Measurements from ENCODE around the gene RNASEH2B. TPM values are rescaled to one million over a fixed set of nuclear protein-coding genes. Genes with fewer than 3 reads are reported as not detected.
A peak's percentile ranks its signal among the peaks of the same experiment; 100 is the strongest.

The RNASEH2B gene
- total and polyA plus RNA-seq, 7 experiments from 2014 or later, result 65.3 to 105 (median 94.6) TPM

- H3K27me3 ChIP-seq (ENCODE audit: control insufficient read depth in 2 of 2, insufficient read depth in 2 of 2, low read length in 2 of 2), result no peaks in the 10 kb centered on the region
- H3K27ac Mint-ChIP-seq, result no peak overlapping the region
- ChIA-PET CTCF (interaction anchor here (1.2 kb wide), 1 partner anchor 14 kb away, joined by 3 read pairs; no protein-coding TSS in a partner anchor), POLR2A (no interaction called here)
- no peak for DNase-seq
- H3K9me3 Mint-ChIP-seq, result no peaks in the 10 kb centered on the region
- H3K4me1 ChIP-seq (ENCODE audit: control insufficient read depth in 2 of 2, insufficient read depth in 2 of 2, low read length in 2 of 2), result no peaks in the 10 kb centered on the region
- peaks cover 17 to 79% (median 61%) of the 10 kb centered on the region in 5 donors for H3K36me3 Mint-ChIP-seq
- no peaks in the 10 kb centered on the region for H3K27me3 Mint-ChIP-seq
- no peaks in the 10 kb centered on the region for H3K9me3 ChIP-seq (ENCODE audit: control insufficient read depth in 2 of 3, low read length in 3 of 3)
- peaks cover 0 to 9% (median 0%) of the 10 kb centered on the region in 7 donors for H3K4me1 Mint-ChIP-seq
- peaks cover 14 to 58% (median 18%) of the 10 kb centered on the region in 3 experiments for H3K36me3 ChIP-seq (ENCODE audit: control insufficient read depth in 2 of 3, insufficient read depth in 3 of 3, low read length in 3 of 3)
- H3K4me3 ChIP-seq (ENCODE audit: low read length), result no peak overlapping the region
- intact Hi-C loops (cut with micrococcal nuclease), result no loop called here
- H3K4me3 Mint-ChIP-seq, result no peak overlapping the region
- ATAC-seq, result no peak
- no peak overlapping the region for H3K27ac ChIP-seq (ENCODE audit: low read depth, low read length)
These were observed 36.1 kb downstream of the RNASEH2B start for GRCh38 chr13:50945669-50946068.

- H3K27me3 Mint-ChIP-seq, result no peaks in the 10 kb centered on the region
- Histone ChIP-seq H3K4me3 (ENCODE audit: low read length) (no peak overlapping the region), H3K36me3 (ENCODE audit: control insufficient read depth in 2 of 3, insufficient read depth in 3 of 3, low read length in 3 of 3) (peaks cover 11 to 53% (median 14%) of the 10 kb centered on the region in 3 experiments), H3K9me3 (ENCODE audit: control insufficient read depth in 2 of 3, low read length in 3 of 3) (no peaks in the 10 kb centered on the region), H3K27ac (ENCODE audit: low read depth, low read length) (no peak overlapping the region), H3K27me3 (ENCODE audit: control insufficient read depth in 2 of 2, insufficient read depth in 2 of 2, low read length in 2 of 2) (no peaks in the 10 kb centered on the region), H3K4me1 (ENCODE audit: control insufficient read depth in 2 of 2, insufficient read depth in 2 of 2, low read length in 2 of 2) (no peaks in the 10 kb centered on the region)
- intact Hi-C loops (cut with micrococcal nuclease), result no loop called here
- no peak overlapping the region for H3K4me3 Mint-ChIP-seq
- no peak for ATAC-seq
- peak overlapping the region in 1 of 9 donors; percentile 41 for H3K27ac Mint-ChIP-seq
- POLR2A ChIA-PET, result no interaction called here
- no peak for DNase-seq
- CTCF ChIA-PET, result no interaction called here
- H3K36me3 Mint-ChIP-seq, result peaks cover 9 to 77% (median 63%) of the 10 kb centered on the region in 5 donors
- peaks cover 0 to 7% (median 0%) of the 10 kb centered on the region in 7 donors for H3K4me1 Mint-ChIP-seq
- H3K9me3 Mint-ChIP-seq, result no peaks in the 10 kb centered on the region
These were observed 39.0 kb downstream of the RNASEH2B start for GRCh38 chr13:50948601-50949000.

GRCh38 chr13:50950849-50951248 lies 41.3 kb downstream of the RNASEH2B start:
- Histone ChIP-seq H3K4me3 (ENCODE audit: low read length) (no peak overlapping the region), H3K27ac (ENCODE audit: low read depth, low read length) (no peak overlapping the region), H3K4me1 (ENCODE audit: control insufficient read depth in 2 of 2, insufficient read depth in 2 of 2, low read length in 2 of 2) (no peaks in the 10 kb centered on the region), H3K36me3 (ENCODE audit: control insufficient read depth in 2 of 3, insufficient read depth in 3 of 3, low read length in 3 of 3) (peaks cover 5 to 36% (median 6%) of the 10 kb centered on the region in 3 experiments), H3K27me3 (ENCODE audit: control insufficient read depth in 2 of 2, insufficient read depth in 2 of 2, low read length in 2 of 2) (no peaks in the 10 kb centered on the region), H3K9me3 (ENCODE audit: control insufficient read depth in 2 of 3, low read length in 3 of 3) (no peaks in the 10 kb centered on the region)
- Mint-ChIP-seq H3K9me3 (no peaks in the 10 kb centered on the region), H3K36me3 (peaks cover 12 to 72% (median 55%) of the 10 kb centered on the region in 5 donors), H3K27ac (no peak overlapping the region), H3K4me1 (peaks cover 0 to 5% (median 0%) of the 10 kb centered on the region in 7 donors), H3K27me3 (no peaks in the 10 kb centered on the region), H3K4me3 (no peak overlapping the region)
- no peak for DNase-seq
- CTCF ChIA-PET, result no interaction called here
- no peak for ATAC-seq
- intact Hi-C loops (cut with micrococcal nuclease), result no loop called here
- POLR2A ChIA-PET, result no interaction called here

- H3K4me1 Mint-ChIP-seq, result peaks cover 0 to 5% (median 0%) of the 10 kb centered on the region in 7 donors
- H3K27me3 ChIP-seq (ENCODE audit: control insufficient read depth in 2 of 2, insufficient read depth in 2 of 2, low read length in 2 of 2), result no peaks in the 10 kb centered on the region
- no peak for DNase-seq
- ATAC-seq, result no peak
- H3K27ac Mint-ChIP-seq, result peak overlapping the region in 1 of 9 donors; percentile 6
- H3K4me1 ChIP-seq (ENCODE audit: control insufficient read depth in 2 of 2, insufficient read depth in 2 of 2, low read length in 2 of 2), result no peaks in the 10 kb centered on the region
- no peak overlapping the region for H3K4me3 Mint-ChIP-seq
- no peaks in the 10 kb centered on the region for H3K9me3 Mint-ChIP-seq
- H3K4me3 ChIP-seq (ENCODE audit: low read length), result no peak overlapping the region
- ChIA-PET POLR2A (no interaction called here), CTCF (no interaction called here)
- H3K9me3 ChIP-seq (ENCODE audit: control insufficient read depth in 2 of 3, low read length in 3 of 3), result no peaks in the 10 kb centered on the region
- peaks cover 6 to 33% (median 6%) of the 10 kb centered on the region in 3 experiments for H3K36me3 ChIP-seq (ENCODE audit: control insufficient read depth in 2 of 3, insufficient read depth in 3 of 3, low read length in 3 of 3)
- no peak overlapping the region for H3K27ac ChIP-seq (ENCODE audit: low read depth, low read length)
- intact Hi-C loops (cut with micrococcal nuclease), result no loop called here
- no peaks in the 10 kb centered on the region for H3K27me3 Mint-ChIP-seq
- peaks cover 12 to 74% (median 56%) of the 10 kb centered on the region in 5 donors for H3K36me3 Mint-ChIP-seq
These were observed 41.8 kb downstream of the RNASEH2B start for GRCh38 chr13:50951366-50951765.

- no peak overlapping the region for H3K4me3 ChIP-seq (ENCODE audit: low read length)
- H3K27me3 ChIP-seq (ENCODE audit: control insufficient read depth in 2 of 2, insufficient read depth in 2 of 2, low read length in 2 of 2), result no peaks in the 10 kb centered on the region
- H3K4me1 ChIP-seq (ENCODE audit: control insufficient read depth in 2 of 2, insufficient read depth in 2 of 2, low read length in 2 of 2), result no peaks in the 10 kb centered on the region
- POLR2A ChIA-PET, result interaction anchor here (0.5 kb wide), 1 partner anchor 1331 kb away, joined by 3 read pairs; no protein-coding TSS in a partner anchor
- CTCF ChIA-PET, result no interaction called here
- H3K27ac ChIP-seq (ENCODE audit: low read depth, low read length), result no peak overlapping the region
- H3K27ac Mint-ChIP-seq, result no peak overlapping the region
- ATAC-seq, result no peak
- DNase-seq, result no peak
- H3K9me3 ChIP-seq (ENCODE audit: control insufficient read depth in 2 of 3, low read length in 3 of 3), result no peaks in the 10 kb centered on the region
- H3K4me1 Mint-ChIP-seq, result peaks cover 0 to 9% (median 4%) of the 10 kb centered on the region in 7 donors
- peaks cover 0 to 12% (median 5%) of the 10 kb centered on the region in 3 experiments for H3K36me3 ChIP-seq (ENCODE audit: control insufficient read depth in 2 of 3, insufficient read depth in 3 of 3, low read length in 3 of 3)
- no peak overlapping the region for H3K4me3 Mint-ChIP-seq
- no peaks in the 10 kb centered on the region for H3K27me3 Mint-ChIP-seq
- no peaks in the 10 kb centered on the region for H3K9me3 Mint-ChIP-seq
- intact Hi-C loops (cut with micrococcal nuclease), result no loop called here
- peaks cover 16 to 52% (median 51%) of the 10 kb centered on the region in 5 donors for H3K36me3 Mint-ChIP-seq
These were observed 45.6 kb downstream of the RNASEH2B start for GRCh38 chr13:50955241-50955640.

DNA sequence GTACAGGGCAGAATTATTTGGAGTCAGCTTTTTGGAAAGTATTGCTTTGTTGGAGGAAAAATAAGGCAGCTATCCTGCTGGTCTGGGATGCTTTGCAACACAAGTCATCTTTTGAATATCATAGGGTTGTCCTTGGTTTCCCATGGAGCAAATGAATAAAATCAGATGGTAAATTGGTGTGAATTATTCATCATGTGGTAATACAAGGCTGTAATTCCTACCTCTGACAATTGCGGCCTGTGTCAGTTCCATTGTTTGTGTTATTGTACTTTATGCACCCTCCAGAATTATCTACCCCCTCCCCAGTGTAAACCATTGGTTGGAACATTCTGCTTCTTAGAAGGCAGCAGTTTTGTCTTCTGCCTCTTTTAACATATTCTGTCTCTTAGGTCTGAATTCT lies 46.2 kb downstream of the RNASEH2B start:
- intact Hi-C loops (cut with micrococcal nuclease), result no loop called here
- Mint-ChIP-seq H3K27me3 (no peaks in the 10 kb centered on the region), H3K9me3 (no peaks in the 10 kb centered on the region), H3K36me3 (peaks cover 15 to 50% (median 46%) of the 10 kb centered on the region in 5 donors), H3K27ac (no peak overlapping the region), H3K4me3 (no peak overlapping the region), H3K4me1 (peaks cover 0 to 9% (median 4%) of the 10 kb centered on the region in 7 donors)
- ChIA-PET POLR2A (no interaction called here), CTCF (no interaction called here)
- peaks cover 0 to 13% (median 4%) of the 10 kb centered on the region in 3 experiments for H3K36me3 ChIP-seq (ENCODE audit: control insufficient read depth in 2 of 3, insufficient read depth in 3 of 3, low read length in 3 of 3)
- DNase-seq (no peak), ATAC-seq (no peak)
- no peaks in the 10 kb centered on the region for H3K27me3 ChIP-seq (ENCODE audit: control insufficient read depth in 2 of 2, insufficient read depth in 2 of 2, low read length in 2 of 2)
- no peak overlapping the region for H3K4me3 ChIP-seq (ENCODE audit: low read length)
- H3K9me3 ChIP-seq (ENCODE audit: control insufficient read depth in 2 of 3, low read length in 3 of 3), result no peaks in the 10 kb centered on the region
- H3K4me1 ChIP-seq (ENCODE audit: control insufficient read depth in 2 of 2, insufficient read depth in 2 of 2, low read length in 2 of 2), result no peaks in the 10 kb centered on the region
- no peak overlapping the region for H3K27ac ChIP-seq (ENCODE audit: low read depth, low read length)

- no peak overlapping the region for H3K4me3 ChIP-seq (ENCODE audit: low read length)
- H3K27ac ChIP-seq (ENCODE audit: low read depth, low read length), result no peak overlapping the region
- no peaks in the 10 kb centered on the region for H3K27me3 Mint-ChIP-seq
- no peaks in the 10 kb centered on the region for H3K9me3 Mint-ChIP-seq
- H3K9me3 ChIP-seq (ENCODE audit: control insufficient read depth in 2 of 3, low read length in 3 of 3), result no peaks in the 10 kb centered on the region
- ATAC-seq (no peak), DNase-seq (no peak)
- intact Hi-C loops (cut with micrococcal nuclease), result no loop called here
- H3K4me1 ChIP-seq (ENCODE audit: control insufficient read depth in 2 of 2, insufficient read depth in 2 of 2, low read length in 2 of 2), result no peaks in the 10 kb centered on the region
- no peak overlapping the region for H3K4me3 Mint-ChIP-seq
- H3K36me3 Mint-ChIP-seq, result peaks cover 15 to 56% (median 54%) of the 10 kb centered on the region in 5 donors
- POLR2A ChIA-PET, result no interaction called here
- peaks cover 0 to 9% (median 4%) of the 10 kb centered on the region in 7 donors for H3K4me1 Mint-ChIP-seq
- H3K36me3 ChIP-seq (ENCODE audit: control insufficient read depth in 2 of 3, insufficient read depth in 3 of 3, low read length in 3 of 3), result peaks cover 0 to 11% (median 4%) of the 10 kb centered on the region in 3 experiments
- CTCF ChIA-PET, result no interaction called here
- H3K27ac Mint-ChIP-seq, result peak overlapping the region in 3 of 9 donors; percentile 24 to 45 (median 39)
- H3K27me3 ChIP-seq (ENCODE audit: control insufficient read depth in 2 of 2, insufficient read depth in 2 of 2, low read length in 2 of 2), result no peaks in the 10 kb centered on the region
These were observed 48.0 kb downstream of the RNASEH2B start for GRCh38 chr13:50957620-50958019.

Data from naive thymus-derived CD4-positive, alpha-beta T cell (primary cell).